HS-27A (cell line): ENCODE data around the gene PRAMEF5.
"Not testable (repeated sequence)": the region's sequence is repeated elsewhere in the genome, so short reads cannot be mapped to it uniquely, and the experiment has no call there.

ENCODE experiments used
- DNase-seq: peaks from one replicate; pipeline ENCODE4 v3.0.0-alpha.2; 2012; ENCODE audit warnings: low read depth, missing footprints

The PRAMEF5 gene

DNA sequence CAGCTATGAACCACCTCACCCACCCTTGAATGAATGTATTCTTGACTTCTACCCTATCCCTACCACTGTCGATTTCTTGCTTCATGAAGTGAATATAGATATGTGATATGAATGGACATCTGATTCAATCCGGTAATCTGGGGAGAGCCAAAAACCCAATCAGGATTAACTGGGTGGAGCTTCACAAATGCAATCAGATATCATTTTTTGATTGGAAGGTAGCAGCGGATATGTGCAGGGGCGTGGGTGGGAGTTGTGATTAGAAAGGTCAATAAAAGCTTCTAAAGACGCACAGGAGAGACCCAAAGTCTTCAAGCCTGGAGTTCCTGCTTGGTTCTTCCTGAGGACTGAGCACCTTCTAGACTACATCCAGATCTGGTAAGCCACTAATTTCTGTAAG lies at the start of gene PRAMEF5:
PRAMEF5 (plus strand) TSS at position 301 of the 400 bp plus-strand sequence. CDS start 5,071 bp downstream, outside the sequence.
- DNase-seq, result not testable (repeated sequence)

DNA sequence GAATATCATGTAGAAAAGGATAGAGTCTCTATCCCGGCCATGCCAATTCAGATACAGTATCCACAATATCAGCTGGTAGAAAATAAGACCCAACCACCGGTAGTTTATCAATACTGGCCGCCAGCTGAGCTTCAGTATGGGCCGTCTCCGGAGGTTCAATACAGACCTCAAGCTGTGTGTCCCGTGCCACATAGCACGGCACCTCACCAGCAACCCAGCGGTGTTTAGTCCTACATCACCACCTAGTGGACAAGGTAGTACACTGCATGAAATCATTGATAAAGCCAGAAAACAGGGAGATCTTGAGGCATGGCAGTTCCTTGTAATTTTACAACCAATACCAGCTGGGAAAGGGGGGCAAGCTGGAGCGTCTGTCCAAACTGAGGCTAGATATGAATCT lies 45.3 kb upstream of the PRAMEF5 start:
- not testable (repeated sequence) for DNase-seq

DNA sequence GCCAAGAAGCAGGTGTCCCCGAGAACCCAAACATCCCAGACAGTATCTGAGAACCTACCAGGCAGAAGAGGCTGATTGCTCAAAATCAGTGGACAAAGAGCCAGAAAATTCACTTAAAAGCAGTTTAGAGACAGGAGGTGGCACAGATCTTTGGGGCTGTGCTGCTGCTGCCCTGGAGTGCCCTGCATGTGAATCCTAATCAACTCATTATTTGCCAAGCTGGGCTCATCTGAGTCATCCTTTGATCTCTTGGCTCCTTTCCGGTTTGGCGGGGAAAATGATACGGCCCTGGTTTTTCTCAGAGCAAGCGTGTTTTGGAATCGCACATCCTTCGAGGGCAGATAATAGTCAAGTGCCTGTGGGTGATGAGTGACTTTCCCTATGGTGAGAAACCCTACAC lies 37.4 kb upstream of the PRAMEF5 start:
- not testable (repeated sequence) for DNase-seq

DNA sequence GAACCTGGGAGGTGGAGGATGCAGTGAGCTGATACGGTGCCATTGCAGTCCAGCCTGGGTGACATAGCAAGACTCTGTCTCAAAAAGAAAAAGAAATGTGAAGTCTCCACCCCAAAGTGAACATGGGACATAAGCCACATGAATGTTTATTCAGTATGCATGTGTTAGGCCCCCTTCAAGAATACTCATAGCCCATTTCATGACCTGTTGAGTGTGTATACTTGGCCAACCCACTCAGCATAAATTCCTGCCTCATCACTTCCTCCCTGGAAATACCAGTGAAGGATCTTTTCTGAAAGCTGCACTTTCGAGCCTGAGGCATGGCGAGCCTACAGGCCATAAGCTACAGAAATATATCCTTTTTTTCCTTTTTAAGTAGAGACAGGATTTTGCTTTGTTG lies 34.8 kb upstream of the PRAMEF5 start:
- not testable (repeated sequence) for DNase-seq

DNA sequence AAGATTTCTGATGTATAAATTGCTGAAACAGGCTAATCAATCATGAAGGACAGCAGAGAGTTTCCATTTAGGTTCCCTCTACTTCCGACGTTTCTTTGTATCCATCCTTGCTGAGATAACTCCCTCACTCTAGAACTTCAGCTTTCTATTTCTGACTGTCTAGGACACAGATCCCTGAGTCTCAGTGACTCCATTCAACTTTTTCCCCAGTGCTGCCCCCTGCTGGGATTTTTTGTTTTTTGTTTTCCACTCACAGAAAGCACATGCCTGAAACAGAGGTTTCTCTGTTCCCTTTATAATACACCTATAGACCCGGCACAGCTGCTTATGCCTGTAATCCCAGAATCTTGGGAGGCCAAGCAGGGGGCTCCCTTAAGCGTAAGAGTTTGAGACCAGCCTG lies 31.2 kb upstream of the PRAMEF5 start:
- not testable (repeated sequence) for DNase-seq

DNA sequence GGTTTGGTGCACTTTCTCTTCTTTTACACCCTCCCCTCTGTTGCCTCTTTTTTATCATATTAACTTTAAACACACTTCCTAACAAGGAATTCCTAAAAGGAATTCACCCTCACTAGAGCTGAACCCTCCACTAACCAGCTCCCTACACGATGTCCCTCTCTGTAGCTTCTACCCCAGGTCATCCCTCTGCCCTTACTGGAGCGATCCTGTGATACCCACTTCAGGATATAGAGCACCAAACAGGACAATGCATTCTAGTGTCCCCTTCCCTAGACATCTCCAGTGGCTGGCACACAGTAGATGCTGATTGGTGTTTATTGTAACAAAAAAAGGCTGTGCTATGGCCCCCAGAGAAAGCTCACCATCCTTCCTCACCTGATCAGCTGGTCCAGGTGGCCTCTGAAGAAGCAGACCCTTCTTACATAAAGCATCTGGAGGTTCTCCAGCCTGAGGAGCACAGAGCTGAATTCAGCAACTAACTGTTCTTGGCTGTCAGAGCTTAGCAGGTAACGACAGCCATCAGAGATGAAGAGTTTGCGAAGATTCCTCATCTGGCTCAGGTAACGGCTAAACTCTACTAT lies 29.4 kb upstream of the PRAMEF5 start:
- no peak for DNase-seq

DNA sequence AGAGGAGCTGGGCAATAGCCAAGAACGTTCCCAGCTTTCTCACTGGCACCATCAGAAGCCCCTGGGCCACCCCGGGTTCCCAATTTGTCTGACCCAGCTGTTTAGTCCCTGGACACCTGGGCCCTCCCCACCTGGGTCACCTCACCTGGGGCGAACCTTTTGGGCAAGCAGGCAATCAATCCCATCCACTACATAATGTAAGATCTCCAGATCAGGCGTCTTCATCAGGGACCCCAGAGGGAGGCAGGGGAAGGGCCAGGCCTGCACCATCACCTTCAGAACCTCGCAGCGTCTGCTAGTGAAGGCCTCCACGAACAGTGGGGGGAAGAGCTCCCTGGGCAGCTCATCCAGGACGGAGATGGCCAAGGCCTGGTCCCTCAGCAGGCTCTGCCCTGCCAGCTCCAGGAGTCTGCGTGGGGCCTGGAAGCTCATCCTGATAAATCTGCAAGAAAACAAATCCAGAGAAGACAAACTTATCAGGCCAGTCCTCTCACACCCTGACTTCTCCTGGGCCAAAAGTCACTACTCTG lies 28.3 kb upstream of the PRAMEF5 start, which contains the start of gene PRAMEF18:
PRAMEF18 (minus strand) TSS at position 480 of the 530 bp plus-strand sequence; CDS start at position 432, 48 bp downstream.
- not testable (repeated sequence) for DNase-seq

DNA sequence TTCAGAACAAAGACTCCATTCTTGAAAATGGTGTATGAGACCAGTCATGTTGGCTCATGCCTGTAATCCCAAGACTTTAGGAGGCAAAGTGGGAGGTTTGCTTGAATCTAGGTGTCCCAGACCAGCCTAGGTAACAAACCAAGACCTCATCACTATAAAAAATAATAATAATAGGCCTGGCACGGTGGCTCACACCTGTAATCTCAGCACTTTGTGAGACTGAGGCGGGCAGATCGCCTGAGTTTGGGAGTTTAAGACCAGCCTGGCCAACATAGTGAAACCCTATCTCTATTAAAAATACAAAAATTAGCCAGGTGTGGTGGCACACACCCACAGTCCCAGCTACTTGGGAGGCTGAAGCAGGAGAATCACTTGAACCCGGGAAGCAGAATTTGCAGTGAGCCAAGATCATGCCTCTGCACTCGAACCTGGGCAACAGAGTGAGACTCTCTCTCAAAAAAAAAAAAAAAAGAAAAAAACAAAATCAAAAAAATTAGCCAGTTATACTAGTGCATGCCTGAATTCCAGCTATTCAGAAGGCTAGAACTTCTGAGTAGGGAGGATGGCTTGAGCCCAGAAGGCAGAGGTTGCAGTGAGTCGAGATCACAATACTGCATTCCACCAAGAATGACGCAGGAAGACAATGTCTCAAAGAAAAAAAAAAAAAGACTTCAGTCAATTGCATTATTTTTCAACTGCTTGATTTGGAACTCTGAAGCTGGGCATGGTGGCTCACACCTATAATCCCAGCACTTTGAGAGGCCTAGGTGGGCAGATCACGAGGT lies 26.5 kb upstream of the PRAMEF5 start:
- DNase-seq, result not testable (repeated sequence)

DNA sequence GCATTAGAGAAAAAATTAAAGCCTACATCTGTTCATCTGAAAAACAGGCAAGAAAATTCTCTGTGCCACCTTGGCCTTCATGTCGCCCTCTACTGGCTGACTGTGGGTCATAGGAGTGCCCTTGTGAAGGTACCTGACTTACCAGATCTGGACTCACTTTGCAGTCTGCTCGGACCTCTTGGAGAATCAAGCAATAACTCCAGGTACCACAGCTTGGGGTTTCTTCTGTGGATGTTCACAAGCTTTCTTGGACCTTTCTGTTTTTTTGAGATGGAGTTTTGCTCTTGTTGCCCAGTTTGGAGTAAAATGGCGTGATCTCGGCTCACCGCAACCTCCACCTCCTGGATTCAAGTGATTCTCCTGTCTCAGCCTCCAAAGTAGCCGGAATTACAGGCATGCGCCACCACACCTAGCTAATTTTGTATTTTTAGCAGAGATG lies 25.6 kb upstream of the PRAMEF5 start:
- DNase-seq, result no peak

DNA sequence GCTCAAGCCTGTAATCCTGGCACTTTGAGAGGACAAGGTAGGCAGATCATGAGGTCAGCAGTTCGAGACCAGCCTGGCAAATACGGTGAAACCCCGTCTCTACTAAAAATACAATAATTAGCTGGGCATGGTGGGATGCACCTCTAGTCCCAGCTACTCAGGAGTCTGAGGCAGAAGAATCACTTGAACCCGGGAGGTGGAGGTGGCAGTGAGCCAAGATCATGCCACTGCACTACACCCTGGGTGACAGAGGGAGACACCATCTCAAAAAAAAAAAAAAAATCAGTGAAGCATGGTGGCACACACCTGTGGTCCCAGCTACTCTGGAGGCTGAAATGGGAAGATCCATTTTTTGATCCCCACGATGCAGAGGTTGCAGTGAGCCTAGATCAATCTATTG lies 23.9 kb upstream of the PRAMEF5 start:
- not testable (repeated sequence) for DNase-seq

DNA sequence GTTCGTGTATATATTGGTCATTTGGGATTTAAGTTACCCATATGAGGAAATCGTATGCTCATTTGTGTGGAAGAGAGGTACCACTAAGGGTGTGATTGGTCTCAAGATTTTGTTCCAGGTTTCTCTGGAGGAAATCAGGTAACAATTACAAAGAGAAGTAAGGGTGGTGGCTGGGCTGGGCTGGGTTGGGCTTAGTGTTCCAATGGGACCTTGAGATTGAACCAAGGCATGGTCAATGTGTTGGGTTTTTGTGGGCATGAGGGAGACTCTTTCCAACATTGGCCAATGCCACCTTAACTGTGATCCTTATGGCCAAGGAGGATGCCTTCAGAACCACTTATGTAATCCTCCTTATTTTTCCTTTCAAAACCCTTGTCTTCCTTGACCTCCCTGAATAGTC lies 23.4 kb upstream of the PRAMEF5 start:
- not testable (repeated sequence) for DNase-seq

DNA sequence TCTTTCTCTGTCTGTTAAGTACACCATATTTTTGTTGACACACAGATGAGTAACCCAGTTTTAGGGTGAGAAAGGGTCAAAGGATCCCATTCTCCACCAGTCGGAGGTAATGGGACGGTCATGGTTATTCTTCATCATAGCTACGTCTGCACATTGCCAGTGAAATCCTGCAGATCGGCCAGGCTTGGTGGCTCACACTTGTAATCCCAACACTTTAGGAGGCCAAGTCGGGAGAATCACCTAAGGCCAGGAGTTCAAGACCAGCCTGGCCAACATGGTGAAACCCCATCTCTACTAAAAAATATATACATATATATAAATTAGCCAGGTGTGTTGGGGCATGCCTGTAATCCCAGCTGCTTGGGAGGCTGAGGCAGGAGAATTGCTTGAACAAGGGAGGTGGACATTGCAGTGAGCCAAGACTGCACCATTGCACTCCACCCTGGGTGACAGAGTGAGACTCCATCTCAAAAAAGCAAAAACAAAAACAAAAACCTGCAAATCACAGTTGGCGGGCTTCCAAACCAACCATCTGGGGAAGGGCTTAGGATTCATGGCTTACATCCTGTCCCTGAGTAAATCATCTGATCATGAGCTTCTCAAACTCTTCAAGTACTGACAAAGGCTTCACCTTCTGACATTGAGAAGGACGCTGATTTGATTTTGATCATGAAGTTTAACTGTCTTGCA lies 22.8 kb upstream of the PRAMEF5 start:
- not testable (repeated sequence) for DNase-seq

DNA sequence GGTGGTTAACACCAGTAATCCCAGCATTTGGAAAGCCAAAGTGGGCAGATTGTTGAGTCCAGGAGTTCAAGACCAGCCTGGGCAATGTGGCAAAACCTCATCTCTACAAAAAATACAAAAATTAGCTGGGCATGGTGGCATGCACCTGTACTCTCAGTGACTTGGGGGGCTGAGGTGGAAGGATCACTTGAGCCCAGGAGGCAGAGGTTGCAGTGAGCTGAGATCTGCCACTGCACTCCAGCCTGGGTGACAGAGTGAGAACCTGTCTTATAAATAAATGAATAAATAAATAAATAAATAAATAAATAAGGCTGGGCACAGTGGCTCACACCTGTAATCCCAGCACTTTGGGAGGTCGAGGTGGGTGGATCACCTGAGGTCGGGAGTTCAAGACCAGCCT lies 21.9 kb upstream of the PRAMEF5 start:
- not testable (repeated sequence) for DNase-seq

DNA sequence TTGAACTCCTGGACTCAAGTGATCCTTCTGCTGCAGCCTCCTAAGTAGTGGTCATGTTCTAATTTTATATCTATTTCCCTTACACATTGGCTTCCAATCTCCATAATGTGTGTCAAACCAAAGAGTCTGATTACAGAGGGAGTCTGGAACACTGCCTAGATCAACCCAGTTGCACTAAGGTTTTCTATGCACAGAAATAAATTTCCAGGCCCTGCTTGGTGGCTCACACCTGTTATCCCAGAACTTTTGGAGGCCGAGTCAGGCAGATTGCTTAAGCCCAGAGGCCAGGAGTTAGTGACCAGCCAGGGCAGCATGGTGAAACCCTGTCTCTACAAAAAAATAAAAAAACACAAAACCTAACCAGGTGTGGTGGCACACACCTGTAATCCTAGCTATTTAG lies 19.9 kb upstream of the PRAMEF5 start:
- not testable (repeated sequence) for DNase-seq

DNA sequence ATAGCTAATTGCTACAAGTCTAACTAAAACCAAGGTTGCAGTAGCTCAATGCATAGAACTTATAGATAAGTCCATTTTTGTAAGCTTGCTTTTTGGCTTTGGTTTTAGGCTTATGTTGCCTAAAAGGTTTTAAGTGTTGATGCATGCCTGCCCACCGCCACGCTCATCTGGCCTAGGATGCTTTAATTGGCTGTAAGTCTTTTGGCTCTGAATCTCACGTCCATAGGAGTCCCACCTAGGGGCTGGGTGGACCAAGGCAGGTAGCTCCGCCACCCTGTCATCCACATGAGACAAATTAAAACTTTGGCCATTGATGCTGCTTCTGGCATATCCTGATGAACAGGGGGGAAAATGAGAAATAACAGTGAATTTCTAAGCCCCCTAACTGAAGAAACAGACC lies 16.4 kb upstream of the PRAMEF5 start:
- DNase-seq, result not testable (repeated sequence)

DNA sequence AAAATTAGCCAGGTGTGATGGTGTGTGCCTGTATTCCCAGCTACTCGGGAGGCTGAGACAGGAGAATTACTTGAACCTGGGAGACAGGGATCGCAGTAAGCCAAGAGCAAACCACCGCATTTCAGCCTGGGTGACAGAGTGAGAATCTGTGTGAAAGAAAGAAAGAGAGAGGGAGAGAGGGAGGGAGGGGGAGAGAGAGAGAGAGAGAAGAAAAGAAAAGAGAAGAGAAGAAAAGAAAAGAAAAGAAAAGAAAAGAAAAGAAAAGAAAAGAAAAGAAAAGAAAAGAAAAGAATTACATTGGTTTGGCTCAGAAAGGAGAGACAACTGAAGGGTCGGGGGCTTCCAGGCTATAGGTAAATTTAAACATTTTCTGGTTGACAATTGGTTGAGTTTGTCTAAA lies 14.4 kb upstream of the PRAMEF5 start:
- DNase-seq, result not testable (repeated sequence)

DNA sequence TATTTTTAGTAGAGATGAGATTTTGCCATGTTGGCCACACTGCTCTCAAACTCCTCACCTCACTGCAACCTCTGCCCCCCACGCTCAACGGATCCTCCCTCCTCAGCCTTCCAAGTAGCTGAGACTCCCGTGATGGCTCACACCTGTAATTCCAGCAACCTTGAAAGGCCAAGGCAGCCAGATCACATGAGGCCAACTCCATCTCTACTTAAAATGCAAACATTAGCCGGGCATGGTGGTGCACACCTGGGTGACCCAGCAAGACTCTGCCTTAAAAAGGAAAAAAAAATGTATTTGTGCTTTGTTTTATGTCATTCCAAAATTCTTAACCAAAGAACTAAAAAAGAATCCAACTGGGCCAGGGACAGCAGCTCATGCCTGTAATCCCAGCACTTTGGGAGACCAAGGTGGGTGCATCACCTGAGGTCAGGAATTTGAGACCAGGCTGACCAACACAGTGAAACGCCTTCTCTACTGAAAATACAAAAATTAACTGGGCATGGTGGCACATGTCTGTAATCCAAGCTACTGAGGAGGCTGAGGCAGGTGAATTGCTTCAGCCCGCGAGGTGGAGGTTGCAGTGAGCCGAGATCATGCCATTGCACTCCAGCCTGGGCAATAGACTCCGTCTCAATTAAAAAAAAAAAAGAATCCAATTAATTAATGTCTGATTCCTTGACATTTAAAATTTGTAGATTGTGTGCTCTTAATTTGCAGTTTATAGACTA lies 10.3 kb upstream of the PRAMEF5 start:
- DNase-seq, result not testable (repeated sequence)

DNA sequence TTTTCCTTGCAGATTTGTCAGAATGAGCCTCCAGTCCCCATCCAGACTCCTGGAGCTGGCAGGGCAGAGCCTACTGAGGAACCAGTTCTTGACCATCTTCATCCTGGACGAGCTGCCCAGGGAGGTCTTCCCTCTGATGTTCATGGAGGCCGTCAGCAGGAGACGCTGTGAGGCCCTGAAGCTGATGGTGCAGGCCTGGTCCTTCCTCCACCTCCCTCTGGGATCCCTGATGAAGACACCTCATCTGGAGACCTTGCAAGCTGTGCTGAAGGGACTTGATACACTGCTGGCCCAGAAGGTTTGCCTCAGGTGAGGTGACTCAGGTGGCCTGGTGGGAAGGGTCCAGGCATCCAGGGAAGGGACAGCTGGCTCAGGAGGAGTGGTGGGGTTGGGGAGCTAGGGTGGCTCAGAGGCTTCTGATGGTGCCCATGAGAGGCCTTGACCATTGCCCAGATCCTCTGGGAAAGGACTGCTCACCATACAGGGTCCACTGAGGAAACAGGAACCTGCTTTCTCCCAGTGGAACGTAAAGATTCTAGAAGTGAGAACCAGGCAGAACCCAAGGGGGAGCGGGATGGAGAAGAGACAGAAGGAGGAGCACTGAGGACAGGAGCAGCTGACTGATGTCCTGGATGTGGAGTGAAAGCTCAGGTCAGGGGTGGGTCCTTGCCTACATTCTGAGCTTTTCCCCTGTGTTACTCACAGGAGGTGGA lies 8.0 kb upstream of the PRAMEF5 start:
- not testable (repeated sequence) for DNase-seq

DNA sequence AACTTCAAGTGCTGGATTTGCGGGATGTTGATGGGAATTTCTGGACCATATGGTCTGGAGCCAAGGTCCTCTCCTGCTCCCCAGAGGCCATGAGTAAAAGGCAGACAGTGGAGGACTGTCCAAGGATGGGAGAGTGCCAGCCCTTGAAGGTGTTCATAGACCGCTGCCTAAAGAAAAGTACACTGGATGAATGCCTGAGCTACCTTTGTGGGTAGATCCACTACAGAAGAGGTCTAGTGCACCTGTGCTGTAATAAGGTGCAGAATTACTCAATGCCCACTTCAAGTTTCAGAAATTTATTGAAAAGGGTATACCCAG lies 7.5 kb upstream of the PRAMEF5 start:
- not testable (repeated sequence) for DNase-seq

DNA sequence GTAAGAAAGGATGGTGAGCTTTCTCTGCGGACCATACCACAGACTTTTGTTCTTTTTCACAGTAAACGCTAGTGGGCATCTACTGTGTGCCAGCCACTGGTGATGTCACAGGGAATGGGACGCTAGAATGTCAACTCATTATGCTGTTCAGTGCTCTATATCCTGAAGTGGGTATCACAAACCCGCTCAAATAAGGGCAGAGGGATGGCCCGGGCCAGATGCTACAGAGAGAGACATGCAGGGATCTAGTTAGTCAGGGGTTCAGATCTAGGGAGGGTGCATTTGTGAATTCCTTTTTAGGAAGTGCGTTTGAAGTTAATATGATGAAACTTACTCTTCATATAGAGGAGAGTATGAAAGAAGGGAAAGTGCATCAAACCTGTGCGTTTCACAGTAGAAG lies 6.9 kb upstream of the PRAMEF5 start:
- not testable (repeated sequence) for DNase-seq

DNA sequence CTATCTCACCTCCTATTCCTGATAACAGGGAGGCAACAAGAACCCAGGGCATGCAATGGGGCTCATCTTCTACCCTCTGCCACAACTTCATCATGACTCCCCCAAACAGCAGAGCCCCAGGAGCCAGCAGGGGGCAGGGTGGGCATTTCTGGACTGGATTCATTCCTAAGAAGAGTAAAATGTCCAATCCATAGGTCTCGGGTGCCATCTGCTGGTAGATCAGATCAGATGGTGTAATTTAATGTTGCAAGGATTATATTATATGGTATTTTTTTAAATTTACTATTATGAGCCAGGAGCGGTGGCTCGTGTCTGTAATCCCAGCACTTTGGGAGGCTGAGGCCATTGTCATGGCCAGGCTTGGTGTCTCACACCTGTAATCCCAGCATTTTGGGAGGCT lies 11.1 kb downstream of the PRAMEF5 start:
- DNase-seq, result not testable (repeated sequence)
